PC-9 (cell line): ENCODE data around the gene GATAD2A. TPM values are rescaled to one million over a fixed set of nuclear protein-coding genes. Genes with fewer than 3 reads are reported as not detected.

Experiments used
- BruUV-seq: library from RNA; stranded (reverse); fragments of 400-500 nt; replicated peaks from 2 replicates; lab custom pipeline; 2021; lab: Mats Ljungman, UMichigan
- CTCF ChIA-PET: fragments of 300-600 bp; sonication (Branson Sonifier 250); formaldehyde crosslinking; loops from one replicate; lab custom pipeline; 2022; ENCODE audit warnings: antibody characterized with exemption; lab: Charles Lee
- POLR2A ChIA-PET: fragments of 300-600 bp; sonication (Branson Sonifier 250); formaldehyde crosslinking; loops from one replicate; lab custom pipeline; 2022; ENCODE audit warnings: antibody characterized with exemption; ENCODE audit not compliant: unreplicated experiment; lab: Charles Lee
- DNase-seq, 2 experiments: peaks; one replicate each; pipeline versions ENCODE4 v3.0.0 to v3.0.0-alpha.2; 2015 to 2022; ENCODE audit warnings: mixed read lengths in 1 of 2
- H2AFZ ChIP-seq: fragments of 200-600 bp; sonication (generic); 2 replicates; pipeline ENCODE4 v1.8.1; 2017; ENCODE audit warnings: antibody characterized with exemption
- H3F3A ChIP-seq: fragments of 200-600 bp; sonication (generic); 2 replicates; pipeline ENCODE4 v1.8.1; 2017; ENCODE audit warnings: antibody characterized with exemption, mild to moderate bottlenecking, low read depth; ENCODE audit not compliant: insufficient read depth
- H3K27ac ChIP-seq: fragments of 200-600 bp; sonication (generic); 2 replicates; pipeline ENCODE4 v1.6.1; 2016; ENCODE audit warnings: mixed run types
- H3K27me3 ChIP-seq: fragments of 200-600 bp; sonication (generic); 2 replicates; pipeline ENCODE4 v1.6.1; 2016; ENCODE audit warnings: low read depth, mixed run types; ENCODE audit not compliant: insufficient read depth
- H3K36me3 ChIP-seq: fragments of 200-600 bp; sonication (generic); 2 replicates; pipeline ENCODE4 v1.6.1; 2016; ENCODE audit warnings: low read depth, mixed run types
- H3K4me1 ChIP-seq: fragments of 200-600 bp; sonication (generic); replicated peaks from 2 replicates; pipeline ENCODE4 v1.6.1; 2016; ENCODE audit warnings: mixed run types; ENCODE audit not compliant: insufficient read depth
- H3K4me2 ChIP-seq: fragments of 200-600 bp; sonication (generic); 2 replicates; pipeline ENCODE4 v1.6.1; 2017; ENCODE audit warnings: mixed run types
- H3K4me3 ChIP-seq: fragments of 200-600 bp; sonication (generic); 2 replicates; pipeline ENCODE4 v1.6.1; 2016; ENCODE audit warnings: mixed run types
- H3K79me2 ChIP-seq: fragments of 200-600 bp; sonication (generic); 2 replicates; pipeline ENCODE4 v1.6.1; 2017; ENCODE audit warnings: low read depth, mixed run types
- H3K9me2 ChIP-seq: fragments of 200-600 bp; sonication (generic); 2 replicates; pipeline ENCODE4 v1.8.1; 2017; ENCODE audit warnings: mild to moderate bottlenecking; ENCODE audit not compliant: insufficient read depth
- H3K9me3 ChIP-seq: fragments of 200-600 bp; sonication (generic); 2 replicates; pipeline ENCODE4 v1.8.1; 2016; ENCODE audit warnings: low read depth; ENCODE audit not compliant: insufficient read depth
- H4K20me1 ChIP-seq: fragments of 200-600 bp; sonication (generic); 2 replicates; pipeline ENCODE4 v1.8.1; 2017; ENCODE audit not compliant: insufficient read depth
- EZH2 ChIP-seq: fragments of 200-600 bp; sonication (generic); IDR thresholded peaks from 2 replicates; pipeline ENCODE4 v1.8.0; 2017; ENCODE audit warnings: antibody characterized with exemption, low read depth
- intact Hi-C: fragments of 100-400 bp; cut with micrococcal nuclease; formaldehyde crosslinking; loops from one replicate; pipeline ENCODE4 v1.10.0; 2022; ENCODE audit not compliant: unreplicated experiment
- total RNA-seq: library from RNA; stranded (reverse); gene quantifications from 2 replicates; pipeline ENCODE4 v1.2.3, GENCODE V29; 2021
- TF ChIP-seq, protein P1 (sequence below): fragments of 200-600 bp; sonication (generic); conservative IDR thresholded peaks from 2 replicates; pipeline ENCODE4 v1.6.1; 2017; ENCODE audit warnings: mixed run types, antibody characterized with exemption, mild to moderate bottlenecking, moderate library complexity

The GATAD2A gene
- total RNA-seq, 1 experiment from 2014 or later, result 129 TPM

- Histone ChIP-seq H3K9me3 (no peaks in the 10 kb centered on the region), H3K27ac (no peak overlapping the region), H3K4me3 (no peak overlapping the region), H3K4me2 (peak overlapping the region; percentile 50), H3K27me3 (no peaks in the 10 kb centered on the region), H3K79me2 (no peaks in the 10 kb centered on the region), H3K4me1 (peaks cover 11% of the 10 kb centered on the region), H3F3A (peaks cover 14% of the 10 kb centered on the region), H3K9me2 (no peaks in the 10 kb centered on the region), H3K36me3 (no peaks in the 10 kb centered on the region), H2AFZ (no peak overlapping the region), H4K20me1 (no peaks in the 10 kb centered on the region)
- TF ChIP-seq, protein P1, sequence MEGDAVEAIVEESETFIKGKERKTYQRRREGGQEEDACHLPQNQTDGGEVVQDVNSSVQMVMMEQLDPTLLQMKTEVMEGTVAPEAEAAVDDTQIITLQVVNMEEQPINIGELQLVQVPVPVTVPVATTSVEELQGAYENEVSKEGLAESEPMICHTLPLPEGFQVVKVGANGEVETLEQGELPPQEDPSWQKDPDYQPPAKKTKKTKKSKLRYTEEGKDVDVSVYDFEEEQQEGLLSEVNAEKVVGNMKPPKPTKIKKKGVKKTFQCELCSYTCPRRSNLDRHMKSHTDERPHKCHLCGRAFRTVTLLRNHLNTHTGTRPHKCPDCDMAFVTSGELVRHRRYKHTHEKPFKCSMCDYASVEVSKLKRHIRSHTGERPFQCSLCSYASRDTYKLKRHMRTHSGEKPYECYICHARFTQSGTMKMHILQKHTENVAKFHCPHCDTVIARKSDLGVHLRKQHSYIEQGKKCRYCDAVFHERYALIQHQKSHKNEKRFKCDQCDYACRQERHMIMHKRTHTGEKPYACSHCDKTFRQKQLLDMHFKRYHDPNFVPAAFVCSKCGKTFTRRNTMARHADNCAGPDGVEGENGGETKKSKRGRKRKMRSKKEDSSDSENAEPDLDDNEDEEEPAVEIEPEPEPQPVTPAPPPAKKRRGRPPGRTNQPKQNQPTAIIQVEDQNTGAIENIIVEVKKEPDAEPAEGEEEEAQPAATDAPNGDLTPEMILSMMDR, result no peak
- no peak for TF ChIP-seq EZH2
- ChIA-PET POLR2A (no interaction called here), CTCF (interaction anchor here (0.6 kb wide), 1 partner anchor 60 kb away, joined by 3 read pairs; no protein-coding TSS in a partner anchor)
- BruUV-seq, result no TSS peak
- peak in 1 of 2 experiments; percentile 81 for DNase-seq
- intact Hi-C loops, result loop anchor here (2.0 kb wide), 1 partner anchor 82 kb away; the partner anchor contains the start of gene LPAR2
These were observed 141.3 kb downstream of the GATAD2A start for GRCh38 chr19:19546751-19547162.

- Histone ChIP-seq H3K9me3 (no peaks in the 10 kb centered on the region), H4K20me1 (no peaks in the 10 kb centered on the region), H3K27ac (no peak overlapping the region), H3K79me2 (no peaks in the 10 kb centered on the region), H3K4me1 (peaks cover 11% of the 10 kb centered on the region), H3K27me3 (no peaks in the 10 kb centered on the region), H2AFZ (no peak overlapping the region), H3K9me2 (no peaks in the 10 kb centered on the region), H3K36me3 (no peaks in the 10 kb centered on the region), H3F3A (peaks cover 22% of the 10 kb centered on the region), H3K4me3 (no peak overlapping the region), H3K4me2 (no peak overlapping the region)
- POLR2A ChIA-PET, result no interaction called here
- no peak for DNase-seq
- intact Hi-C loops, result loop anchor here (2.0 kb wide), 1 partner anchor 81 kb away; the partner anchor contains the start of gene LPAR2
- TF ChIP-seq, protein P1, result no peak
- no peak for TF ChIP-seq EZH2
- no TSS peak for BruUV-seq
- CTCF ChIA-PET, result interaction anchor here (0.6 kb wide), 1 partner anchor 59 kb away, joined by 3 read pairs; no protein-coding TSS in a partner anchor
These were observed 142.3 kb downstream of the GATAD2A start for GRCh38 chr19:19547674-19548336.

DNA sequence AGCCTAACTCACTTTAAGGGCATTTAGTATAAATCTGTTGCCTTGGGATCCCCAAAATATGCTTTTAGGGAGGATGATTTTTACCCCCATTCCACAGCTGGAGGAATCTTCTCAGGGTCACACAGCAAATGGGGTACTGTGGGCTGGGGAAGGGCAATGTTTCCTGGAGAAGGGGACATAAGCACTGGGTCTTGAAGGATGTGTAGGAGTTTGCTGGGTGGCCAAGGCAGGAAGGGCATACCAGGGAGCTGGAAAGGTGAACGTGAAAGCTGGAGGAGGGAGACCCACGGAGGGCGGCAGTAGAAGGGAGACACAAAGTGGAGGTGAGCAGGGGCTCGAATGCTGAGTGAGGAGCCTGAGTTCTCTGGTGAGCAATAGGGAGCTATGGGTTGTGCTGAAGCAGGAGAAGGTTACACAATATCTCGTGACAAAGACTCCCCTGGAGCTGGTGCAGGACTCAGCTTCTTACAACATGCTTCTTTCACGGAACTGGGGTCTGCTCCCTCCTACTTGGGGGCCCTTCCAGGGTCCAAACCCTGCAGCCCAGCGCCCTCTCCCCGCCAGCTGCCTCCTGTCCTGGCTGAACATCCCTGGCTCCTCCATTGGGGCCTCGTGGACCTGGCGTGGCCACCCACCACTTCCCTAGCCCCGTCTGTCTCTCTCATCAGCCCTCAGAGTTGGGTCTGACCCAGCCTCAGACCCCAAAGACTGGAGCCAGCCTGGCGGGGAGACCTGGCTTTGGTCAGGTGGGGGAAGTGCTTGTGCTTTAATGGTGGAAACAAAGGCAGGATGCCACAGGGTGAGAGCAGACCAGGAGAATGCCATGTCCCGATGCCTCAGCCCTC lies 143.7 kb downstream of the GATAD2A start:
- Histone ChIP-seq H3K27me3 (no peaks in the 10 kb centered on the region), H3K4me2 (no peak overlapping the region), H4K20me1 (no peaks in the 10 kb centered on the region), H3F3A (peaks cover 22% of the 10 kb centered on the region), H3K79me2 (no peaks in the 10 kb centered on the region), H3K36me3 (no peaks in the 10 kb centered on the region), H2AFZ (no peak overlapping the region), H3K4me1 (peaks cover 11% of the 10 kb centered on the region), H3K9me2 (no peaks in the 10 kb centered on the region), H3K9me3 (no peaks in the 10 kb centered on the region), H3K27ac (no peak overlapping the region), H3K4me3 (no peak overlapping the region)
- DNase-seq, result no peak
- TF ChIP-seq, protein P1, result no peak
- TF ChIP-seq EZH2, result no peak
- ChIA-PET POLR2A (no interaction called here), CTCF (no interaction called here)
- intact Hi-C loops, result no loop called here
- no TSS peak for BruUV-seq
